Kasumi-1 (cell line): ENCODE results near the gene TUBA1C.
"Not testable (repeated sequence)": the region's sequence is repeated elsewhere in the genome, so short reads cannot be mapped to it uniquely, and the experiment has no call there.

Source experiments
- DNase-seq, 2 experiments: peaks; one replicate each; lab custom pipeline; 2025; lab: John Stamatoyannopoulos, UW

The TUBA1C gene

DNA sequence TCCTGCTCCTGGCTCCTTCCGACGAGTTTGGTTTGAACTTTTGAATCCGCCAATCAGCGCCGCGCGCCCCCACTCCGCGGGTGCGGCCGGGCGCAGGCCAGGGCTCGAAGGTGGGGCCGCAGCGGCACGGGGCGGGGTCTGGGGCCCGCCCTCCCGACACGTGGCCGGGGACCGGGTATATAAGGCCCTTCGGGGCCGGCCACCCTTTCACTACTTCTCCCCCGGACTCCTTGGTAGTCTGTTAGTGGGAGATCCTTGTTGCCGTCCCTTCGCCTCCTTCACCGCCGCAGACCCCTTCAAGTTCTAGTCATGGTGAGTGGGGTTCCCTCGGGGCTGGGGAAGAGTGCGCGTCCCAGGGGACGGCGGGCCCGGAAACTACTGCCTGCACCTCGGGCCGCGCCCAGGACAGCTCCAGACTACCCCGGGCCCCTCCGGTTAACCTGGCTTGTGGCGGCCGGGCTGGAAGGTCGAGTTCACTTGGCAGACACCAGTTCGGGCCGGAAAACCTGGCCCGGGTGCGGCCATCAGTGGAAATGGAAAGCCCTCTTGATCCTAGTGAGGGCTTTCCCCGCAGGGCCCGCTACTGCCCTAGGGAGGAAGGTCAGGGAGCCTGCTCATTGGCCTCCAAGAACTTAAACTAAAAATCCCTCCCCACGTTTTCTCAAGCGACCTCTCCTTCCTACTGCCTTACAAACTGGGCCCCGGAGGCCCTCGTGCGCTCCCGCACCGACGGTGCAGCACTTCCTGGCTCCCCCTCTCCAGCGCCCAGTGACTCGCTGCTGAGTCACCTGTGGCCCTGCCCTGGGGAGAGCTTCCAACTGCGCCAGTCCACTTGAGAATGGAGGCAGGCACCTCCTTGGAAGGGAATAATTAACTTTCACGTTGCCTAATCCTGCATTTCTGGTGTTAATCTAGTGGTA is at the start of gene TUBA1C:
Gene TUBA1C (plus strand): TSS at position 210 of the 920 bp plus-strand sequence. CDS start 100 bp downstream, at position 310.
- peak; percentile 91 to 94 for DNase-seq

GRCh38 chr12:49219417-49220026 is 45.4 kb upstream of the TUBA1C start:
- DNase-seq = no peak

DNA sequence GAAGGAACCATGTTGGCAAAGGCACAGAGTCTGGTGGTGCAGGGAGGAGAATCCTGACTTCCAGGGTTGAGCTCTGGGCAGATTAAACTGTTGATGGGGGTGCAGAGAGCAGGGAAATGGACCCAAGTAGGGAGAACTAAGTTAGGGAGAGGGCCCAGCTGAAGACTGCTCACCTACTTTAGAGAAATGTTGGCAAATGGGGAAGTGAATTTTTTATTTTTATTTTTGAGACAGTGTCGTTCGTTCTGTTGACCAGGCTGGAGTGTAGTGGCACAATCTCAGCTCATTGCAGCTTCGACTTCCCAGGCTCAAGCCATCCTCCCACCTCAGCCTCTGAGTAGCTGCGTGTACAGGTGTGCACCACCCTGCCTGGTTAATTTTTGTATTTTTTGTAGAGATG is 43.9 kb upstream of the TUBA1C start:
- DNase-seq = no peak

DNA sequence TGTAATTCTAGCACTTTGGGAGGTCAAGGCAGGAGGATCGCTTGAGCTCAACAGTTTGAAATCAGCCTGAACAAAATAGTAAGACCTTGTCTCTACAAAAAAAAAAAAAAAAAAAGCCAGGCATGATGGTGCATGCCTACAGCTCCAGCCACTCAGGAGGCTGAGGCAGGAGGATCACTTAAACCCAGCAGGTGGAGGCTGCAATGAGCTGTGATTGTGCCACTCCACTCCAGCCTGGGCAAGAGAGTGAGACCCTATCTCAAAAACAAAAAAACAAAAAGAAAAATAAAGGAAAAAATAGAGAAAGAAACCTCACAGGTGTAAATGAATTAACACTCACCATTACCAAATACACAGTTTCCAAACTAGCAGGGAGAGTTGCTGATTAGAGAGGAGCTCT is 41.8 kb upstream of the TUBA1C start:
- no peak for DNase-seq

GRCh38 chr12:49223590-49224369 is 41.1 kb upstream of the TUBA1C start:
- DNase-seq = no peak

GRCh38 chr12:49225576-49226166 is 39.2 kb upstream of the TUBA1C start:
- no peak for DNase-seq

DNA sequence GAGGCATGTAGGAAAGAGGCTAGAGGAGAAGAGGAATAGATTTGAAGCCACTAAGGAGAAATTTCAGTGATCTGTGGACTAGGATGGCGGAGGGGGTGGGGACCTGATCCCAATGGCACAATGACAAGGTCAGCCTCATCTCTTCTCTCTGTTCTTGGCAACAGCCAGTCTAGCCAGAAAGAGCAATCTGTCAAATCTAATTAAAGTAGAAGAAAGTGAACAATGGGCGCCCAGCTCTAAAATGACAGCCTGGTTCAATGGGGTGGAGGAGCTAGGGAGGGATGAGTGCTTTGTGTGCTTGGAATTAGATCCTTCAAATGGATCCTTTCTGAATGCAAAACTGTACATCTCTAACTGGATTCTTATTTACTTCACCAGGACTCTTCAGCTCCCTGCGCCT is 37.2 kb upstream of the TUBA1C start:
- DNase-seq = no peak

DNA sequence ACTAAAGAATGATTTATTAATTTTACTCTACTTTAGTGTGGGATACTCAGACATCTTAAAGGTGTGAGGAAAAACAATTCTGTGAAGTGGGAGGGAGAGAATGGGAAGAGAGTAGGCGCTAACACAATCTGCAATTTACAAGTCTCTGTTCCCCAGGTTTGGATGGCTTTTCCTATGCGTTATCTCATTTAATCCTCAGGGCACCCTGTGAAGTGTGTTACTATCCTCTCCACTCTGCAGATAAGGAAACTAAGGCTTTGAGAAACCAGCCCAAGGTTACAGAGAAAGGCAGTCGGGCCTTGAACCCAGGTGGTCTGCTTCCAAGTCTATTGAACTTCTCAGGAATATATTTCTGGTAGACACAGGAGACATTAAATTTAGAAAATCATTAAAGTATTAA is 36.2 kb upstream of the TUBA1C start:
- DNase-seq = no peak

- no peak for DNase-seq
Measured at GRCh38 chr12:49230176-49230804, 34.6 kb upstream of the TUBA1C start.

- DNase-seq = peak in 1 of 2 experiments; percentile 21
Measured at GRCh38 chr12:49230805-49231194, 34.1 kb upstream of the TUBA1C start.

- DNase-seq = no peak
Measured at GRCh38 chr12:49231878-49232655, 32.8 kb upstream of the TUBA1C start.

DNA sequence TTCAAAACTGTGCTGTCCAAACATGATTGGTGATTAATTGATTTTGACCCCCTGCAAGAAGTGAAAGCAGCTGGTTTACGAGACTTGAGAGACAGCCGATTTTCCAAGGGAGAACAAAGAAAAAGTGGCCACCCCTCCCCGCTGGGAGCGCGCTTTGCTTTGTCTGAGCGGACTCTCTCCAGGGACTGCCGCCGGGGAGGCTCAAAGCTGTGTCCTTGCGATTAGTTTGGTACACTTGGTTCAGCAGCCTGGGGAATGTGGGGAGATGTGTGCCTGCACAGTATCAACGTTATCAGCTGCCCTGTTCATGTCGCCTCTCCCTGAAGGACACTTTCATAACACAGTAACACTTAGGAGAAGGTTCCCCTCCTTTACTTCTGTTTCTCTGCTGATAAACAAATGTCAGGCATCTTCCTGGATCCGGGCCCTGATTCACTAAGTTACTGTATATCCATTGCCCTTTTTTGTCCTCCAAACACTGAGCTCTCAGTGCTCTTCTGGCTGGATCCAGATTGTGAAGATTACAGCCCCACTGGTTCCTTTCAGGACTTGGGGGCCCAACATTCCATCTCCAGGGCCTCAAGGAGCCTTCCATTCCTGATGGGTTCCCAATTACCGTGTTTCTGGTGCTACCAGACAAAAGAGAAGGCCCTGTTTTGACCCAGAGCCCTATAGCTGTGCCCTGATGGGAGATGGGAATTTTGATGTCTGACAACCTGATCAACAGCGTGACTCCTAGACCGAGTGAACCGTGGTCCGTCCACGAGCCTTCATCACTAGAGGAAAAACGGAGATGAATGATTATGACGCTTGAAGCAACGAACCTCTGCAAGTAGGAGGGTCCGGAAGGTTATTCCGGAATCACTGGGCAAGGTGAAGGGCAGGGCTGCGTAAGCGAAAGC is 31.7 kb upstream of the TUBA1C start:
- no peak for DNase-seq

GRCh38 chr12:49233842-49234526 is 30.9 kb upstream of the TUBA1C start:
- peak; percentile 93 to 94 for DNase-seq

DNA sequence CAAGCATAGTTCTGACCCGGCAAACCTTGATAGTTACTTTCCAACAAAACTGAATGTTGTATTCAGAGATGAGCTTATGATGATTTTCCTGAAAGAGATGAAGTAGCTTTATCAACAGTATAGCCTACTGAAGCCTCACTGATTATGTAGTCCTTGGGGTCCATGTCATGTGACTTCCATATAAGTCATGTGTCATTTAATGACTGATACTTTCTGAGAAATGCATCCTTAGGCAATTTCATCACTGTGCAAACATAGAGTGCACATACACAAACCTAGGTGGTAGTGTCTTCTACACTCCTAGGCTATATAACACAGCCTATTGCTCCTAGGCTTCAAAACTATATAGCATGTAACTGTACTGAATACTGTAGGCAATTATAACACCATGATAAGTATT is 28.5 kb upstream of the TUBA1C start:
- no peak for DNase-seq

DNA sequence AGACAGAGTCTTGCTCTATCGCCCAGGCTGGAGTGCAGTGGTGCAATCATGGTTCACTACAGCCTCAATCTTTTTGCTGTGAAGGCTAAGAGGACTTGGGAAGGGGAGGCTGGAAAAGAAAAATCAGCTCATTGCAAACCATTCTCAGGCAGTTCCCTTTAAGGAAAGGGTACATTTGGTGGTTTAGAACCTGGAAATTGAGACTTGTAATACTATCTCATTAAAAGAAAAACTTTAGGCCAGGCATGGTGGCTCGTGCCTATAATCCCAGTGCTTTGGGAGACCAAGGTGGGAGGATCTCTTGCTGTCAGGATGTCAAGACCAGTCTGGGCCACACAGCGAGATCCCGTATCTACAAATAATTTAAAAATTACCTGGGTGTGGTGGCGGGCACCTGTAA is 21.3 kb upstream of the TUBA1C start:
- DNase-seq = no peak

- peak; percentile 33 to 50 for DNase-seq
Measured at GRCh38 chr12:49244176-49244575, 20.7 kb upstream of the TUBA1C start.

GRCh38 chr12:49251357-49251756 is 13.5 kb upstream of the TUBA1C start:
- DNase-seq = no peak

DNA sequence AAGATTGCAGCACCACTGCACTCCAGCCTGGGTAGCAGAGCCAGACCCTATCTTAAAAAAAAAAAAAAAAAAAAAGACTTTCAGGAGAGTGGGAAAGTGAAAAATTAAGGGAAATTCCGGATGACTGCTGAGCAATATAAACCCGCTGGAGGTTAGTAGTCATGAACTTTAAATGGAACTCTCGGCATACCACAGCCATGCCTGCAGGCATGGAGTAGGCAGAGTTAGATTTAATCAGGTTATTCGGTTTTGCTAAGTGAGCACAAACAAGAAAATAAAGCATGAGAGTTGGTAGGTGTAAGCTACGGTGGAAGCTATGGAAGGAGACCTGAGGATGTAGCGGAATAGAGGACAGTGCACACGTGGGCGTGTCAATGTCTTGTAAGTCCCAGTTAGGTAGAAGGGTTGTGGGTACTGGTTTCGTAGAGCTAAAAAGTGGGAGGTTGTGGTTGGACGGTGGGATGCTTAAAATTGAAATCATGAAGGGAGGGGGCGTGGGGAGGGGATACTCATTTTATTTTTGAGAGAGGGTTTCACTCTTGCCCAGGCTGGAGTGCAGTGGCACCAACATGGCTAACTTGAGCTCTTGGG is 11.8 kb upstream of the TUBA1C start:
- DNase-seq = no peak

DNA sequence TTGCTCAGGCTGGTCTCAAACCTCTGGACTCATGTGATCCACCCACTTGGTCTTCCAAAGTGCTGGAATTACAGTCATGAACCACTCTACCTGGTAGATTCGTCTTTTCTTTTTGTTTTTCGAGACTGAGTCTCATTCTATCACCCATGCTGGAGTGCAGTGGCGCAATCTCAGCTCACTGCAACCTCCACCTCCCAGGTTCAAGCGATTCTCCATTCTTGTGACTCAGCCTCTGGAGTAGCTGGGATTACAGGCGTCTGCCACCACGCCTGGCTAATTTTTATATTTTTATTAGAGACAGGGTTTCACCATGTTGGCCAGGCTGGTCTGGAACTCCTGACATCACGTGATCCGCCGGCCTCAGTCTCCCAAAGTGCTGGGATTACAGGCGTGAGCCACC is 9.4 kb upstream of the TUBA1C start:
- not testable (repeated sequence) for DNase-seq
